ENCODE data around the gene DMD.

GRCh38 chrX:32987142-32987541 lies 224.2 kb downstream of the DMD start:
- TF ChIP-seq POLR2A (IDR thresholded peaks at IDR 0.05) (no peak), CTCF (IDR thresholded peaks at IDR 0.05) (no peak)
